HUES48 (cell line): ENCODE measurements around the gene NKD1.

Experiments used
- H3K27ac ChIP-seq: one replicate; pipeline ENCODE4 v1.7.0; 2013; ENCODE audit warnings: low read depth, low read length, inconsistent platforms
- H3K27me3 ChIP-seq: 2 replicates; pipeline ENCODE4 v1.6.1; 2013; ENCODE audit warnings: mild to moderate bottlenecking, low read length; ENCODE audit not compliant: control insufficient read depth, insufficient read depth
- H3K36me3 ChIP-seq: 2 replicates; pipeline ENCODE4 v1.6.1; 2013; ENCODE audit warnings: low read length; ENCODE audit not compliant: control insufficient read depth, insufficient read depth
- H3K4me1 ChIP-seq: 2 replicates; pipeline ENCODE4 v1.6.1; 2013; ENCODE audit warnings: mild to moderate bottlenecking, low read length; ENCODE audit not compliant: control insufficient read depth, insufficient read depth
- H3K4me3 ChIP-seq: 2 replicates; pipeline ENCODE4 v1.5.1; 2013; ENCODE audit warnings: mild to moderate bottlenecking, low read depth, low read length
- H3K9ac ChIP-seq: 2 replicates; pipeline ENCODE4 v1.6.1; 2013; ENCODE audit warnings: mild to moderate bottlenecking, low read depth, low read length, moderate library complexity
- H3K9me3 ChIP-seq: 2 replicates; pipeline ENCODE4 v1.6.1; 2013; ENCODE audit warnings: low read length; ENCODE audit not compliant: control insufficient read depth, insufficient read depth

NKD1 gene

DNA sequence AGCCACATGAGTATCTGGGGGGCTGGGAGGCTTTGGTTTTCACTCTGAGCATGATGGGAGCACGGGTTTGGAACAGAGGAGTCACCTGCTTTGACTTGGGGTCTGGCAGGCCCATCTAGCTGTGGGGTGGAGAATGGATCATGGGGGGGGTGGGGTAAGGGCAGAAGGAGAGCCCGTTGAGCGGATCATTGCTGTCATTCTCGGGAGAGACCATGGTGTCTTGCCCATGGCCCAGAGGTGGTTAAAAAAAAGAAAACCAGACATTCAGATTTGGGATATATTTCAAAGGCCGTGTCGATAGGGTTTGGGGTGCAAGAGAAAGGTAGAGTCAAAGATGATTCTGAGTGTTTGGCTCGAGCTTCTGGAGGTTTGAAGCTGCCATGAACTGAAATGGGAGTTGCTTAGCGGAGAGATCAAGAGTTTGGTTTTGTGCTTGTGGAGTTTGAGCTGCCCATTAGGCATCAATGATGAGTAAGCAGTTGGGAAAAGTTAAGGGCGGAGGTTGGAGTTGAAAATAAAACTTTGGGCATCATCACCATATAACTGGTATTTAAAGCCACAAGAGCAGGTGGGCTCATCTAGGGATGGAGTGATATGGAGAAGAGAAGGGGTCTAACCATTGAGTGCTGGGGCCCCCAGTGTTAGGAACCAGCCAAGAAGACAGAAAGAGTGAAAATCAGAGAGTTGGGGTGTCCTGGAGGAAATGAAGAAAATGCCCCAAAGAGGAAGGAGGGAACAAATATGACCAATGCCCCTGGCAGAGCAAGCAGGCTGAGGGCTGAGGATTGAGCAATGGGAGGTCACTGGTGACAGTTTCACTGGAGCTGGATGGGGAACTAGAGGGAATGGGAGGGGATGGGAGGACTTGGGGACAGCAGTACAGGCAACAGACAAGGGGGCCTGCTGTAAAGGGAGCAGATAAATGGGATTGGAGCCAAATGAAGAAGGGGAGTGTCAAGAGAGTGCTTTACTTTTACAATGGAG is 147.1 kb downstream of the NKD1 start:
- H3K4me3 ChIP-seq, result no peak overlapping the region
- H3K27ac ChIP-seq, result no peak overlapping the region
- no peaks in the 10 kb centered on the region for H3K4me1 ChIP-seq
- H3K27me3 ChIP-seq, result peaks cover 26% of the 10 kb centered on the region
- H3K9ac ChIP-seq, result no peak overlapping the region
- no peaks in the 10 kb centered on the region for H3K9me3 ChIP-seq
- no peaks in the 10 kb centered on the region for H3K36me3 ChIP-seq

DNA sequence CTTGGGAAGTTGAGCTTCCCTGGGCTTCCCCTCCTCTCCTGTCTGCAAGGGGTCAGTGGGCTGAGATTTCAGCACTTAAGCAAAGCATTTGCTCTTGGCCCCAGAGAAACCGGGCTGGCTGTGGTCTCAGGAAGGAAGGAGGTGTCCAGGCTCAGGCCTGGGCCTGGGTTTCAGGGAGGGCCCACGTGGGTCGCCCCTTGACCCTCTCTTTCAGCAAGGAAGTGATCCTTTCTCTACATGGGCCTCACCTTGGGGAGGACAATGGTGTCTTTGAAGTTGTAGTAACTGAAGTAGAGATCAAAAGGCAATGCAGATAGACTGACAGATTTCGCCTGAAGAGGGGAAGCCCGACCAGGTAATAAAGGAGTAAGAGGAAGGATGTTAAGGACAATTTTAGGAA is 147.9 kb downstream of the NKD1 start:
- Histone ChIP-seq H3K27ac (no peak overlapping the region), H3K9me3 (no peaks in the 10 kb centered on the region), H3K36me3 (no peaks in the 10 kb centered on the region), H3K4me3 (no peak overlapping the region), H3K27me3 (peaks cover 26% of the 10 kb centered on the region), H3K4me1 (no peaks in the 10 kb centered on the region), H3K9ac (no peak overlapping the region)

DNA sequence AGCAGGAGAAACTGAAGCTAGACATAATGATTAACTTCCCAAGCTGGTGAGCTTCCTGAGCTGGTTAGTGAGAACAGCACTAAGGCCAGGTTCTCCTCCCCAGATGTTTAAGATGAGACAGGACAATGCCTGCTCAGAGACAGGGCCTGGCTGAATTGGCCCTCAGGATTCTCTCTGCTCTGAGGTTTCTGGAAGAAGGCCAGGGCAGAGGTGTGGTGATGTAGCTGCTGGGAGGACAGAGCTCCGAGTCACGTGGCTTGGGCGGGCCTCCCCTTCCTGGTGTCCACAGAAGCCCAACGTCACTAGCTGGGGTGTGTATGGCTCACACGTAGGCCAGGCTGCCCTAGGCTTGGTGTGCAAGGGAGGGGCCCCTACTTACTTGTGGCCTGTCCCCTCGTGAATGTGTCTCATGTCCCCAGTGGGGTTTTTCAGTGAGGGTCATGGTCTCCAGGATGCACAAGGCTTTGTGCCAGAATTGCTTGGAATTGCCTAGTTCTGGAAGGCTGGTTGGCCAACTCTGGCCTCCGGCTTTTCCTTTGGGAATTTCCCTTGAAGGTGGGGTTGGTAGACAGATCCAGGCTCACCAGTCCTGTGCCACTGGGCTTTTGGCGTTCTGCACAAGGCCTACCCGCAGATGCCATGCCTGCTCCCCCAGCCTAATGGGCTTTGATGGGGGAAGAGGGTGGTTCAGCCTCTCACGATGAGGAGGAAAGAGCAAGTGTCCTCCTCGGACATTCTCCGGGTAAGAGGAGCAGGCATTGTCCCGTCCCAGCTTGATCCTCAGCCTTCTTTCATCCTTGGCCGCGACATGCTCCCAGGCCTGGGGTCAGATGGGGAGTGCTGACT is 148.6 kb downstream of the NKD1 start:
- Histone ChIP-seq H3K9me3 (no peaks in the 10 kb centered on the region), H3K9ac (no peak overlapping the region), H3K36me3 (no peaks in the 10 kb centered on the region), H3K4me3 (no peak overlapping the region), H3K4me1 (no peaks in the 10 kb centered on the region), H3K27ac (no peak overlapping the region), H3K27me3 (peaks cover 26% of the 10 kb centered on the region)

DNA sequence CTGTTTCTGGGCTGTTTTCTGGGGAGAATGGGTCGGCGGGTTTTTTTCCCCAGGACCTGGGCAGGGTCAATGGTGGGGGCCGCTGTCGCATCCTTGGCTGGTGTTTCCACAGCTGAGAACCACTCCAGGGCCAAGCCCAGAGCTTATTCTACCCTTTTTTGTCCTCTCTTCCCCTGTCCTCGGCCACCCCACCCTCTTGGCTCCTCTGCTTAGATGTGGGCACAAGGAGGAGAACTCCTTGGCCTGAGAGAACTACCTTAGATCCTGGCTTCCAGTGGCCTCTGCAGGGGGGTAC is 149.2 kb downstream of the NKD1 start:
- Histone ChIP-seq H3K27ac (no peak overlapping the region), H3K36me3 (no peaks in the 10 kb centered on the region), H3K9ac (no peak overlapping the region), H3K4me3 (no peak overlapping the region), H3K27me3 (peaks cover 23% of the 10 kb centered on the region), H3K9me3 (no peaks in the 10 kb centered on the region), H3K4me1 (no peaks in the 10 kb centered on the region)

DNA sequence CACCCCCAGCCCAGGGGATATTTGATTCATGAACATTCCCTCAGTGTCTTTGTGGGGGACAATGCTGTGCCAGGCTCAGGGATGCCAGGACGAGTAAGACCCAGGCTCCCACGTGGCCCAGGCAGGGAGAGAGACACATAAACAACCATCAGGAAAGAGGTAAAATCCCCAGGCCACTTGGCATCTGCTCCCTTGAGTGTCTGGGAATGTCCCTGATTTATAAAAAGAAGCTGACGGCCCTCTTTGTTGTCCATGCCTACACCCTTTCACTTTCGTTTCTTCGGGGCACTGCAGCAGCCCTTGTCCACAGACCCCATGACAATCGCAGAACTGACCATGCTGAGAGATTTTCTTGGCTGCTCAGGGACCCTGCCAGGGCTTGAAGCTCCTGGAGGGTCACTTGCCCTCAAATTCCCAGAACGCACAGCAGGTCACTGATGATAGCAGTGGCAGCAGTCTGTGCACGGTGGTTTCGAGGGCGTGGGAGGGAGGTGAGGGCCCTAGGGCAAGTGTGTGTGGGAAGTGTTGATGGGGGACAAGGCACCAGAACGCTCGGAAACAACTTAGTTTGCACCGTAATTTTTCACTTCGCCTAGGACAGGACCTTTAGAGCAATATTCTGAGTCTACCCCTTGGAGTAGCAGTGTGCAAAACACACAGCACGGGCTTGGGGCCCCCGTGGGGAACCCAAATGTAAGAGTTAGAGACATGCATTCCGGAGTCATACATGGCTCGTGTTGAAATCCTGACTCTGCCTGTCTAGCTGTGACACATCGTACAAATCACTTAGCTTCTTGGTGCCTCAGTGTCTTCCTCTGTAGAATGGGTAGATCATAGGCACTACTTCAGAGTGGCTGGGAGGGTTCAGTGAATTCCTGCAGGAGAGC is 149.9 kb downstream of the NKD1 start:
- Histone ChIP-seq H3K36me3 (no peaks in the 10 kb centered on the region), H3K4me1 (no peaks in the 10 kb centered on the region), H3K27me3 (peaks cover 16% of the 10 kb centered on the region), H3K4me3 (no peak overlapping the region), H3K9ac (no peak overlapping the region), H3K9me3 (no peaks in the 10 kb centered on the region), H3K27ac (no peak overlapping the region)
